Measurements from ENCODE around the gene SH3RF2.

The SH3RF2 gene

DNA sequence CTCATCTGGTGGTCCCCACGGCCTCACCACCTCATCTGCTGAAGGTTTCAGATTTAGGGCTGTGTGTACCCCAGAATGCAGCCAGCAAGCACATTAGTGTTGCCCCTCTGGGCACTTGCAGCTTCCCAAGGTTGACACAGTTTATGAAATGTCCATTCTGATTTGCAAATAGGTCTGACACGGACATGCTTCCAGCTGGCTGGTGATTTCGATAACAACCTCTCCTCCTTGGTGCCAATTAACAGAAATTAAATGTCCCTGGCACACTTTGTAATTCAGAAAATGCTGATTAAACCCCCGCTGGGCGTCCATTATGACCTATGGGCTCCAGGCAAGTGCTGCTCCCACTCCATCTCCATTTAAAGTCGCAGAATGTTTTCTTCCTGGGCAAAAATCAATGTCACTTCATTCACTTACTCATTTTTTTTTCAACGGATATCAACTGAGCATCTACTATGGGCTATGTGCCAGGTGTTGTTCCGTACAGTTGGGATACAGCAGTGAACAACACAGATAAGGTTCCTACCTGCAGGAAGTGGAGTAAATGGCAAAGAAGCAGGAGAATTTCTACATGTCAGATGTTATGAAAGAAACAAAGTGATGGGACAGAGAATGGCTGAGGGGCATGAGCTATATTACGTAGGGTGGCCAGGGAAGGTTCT lies 137.0 kb downstream of the SH3RF2 start:
- no peak for ATAC-seq

GRCh38 chr5:146076028-146076427 lies 139.7 kb downstream of the SH3RF2 start:
- Mint-ChIP-seq H3K4me1 (peaks cover 21% of the 10 kb centered on the region), H3K9me3 (no peaks in the 10 kb centered on the region), H3K36me3 (no peaks in the 10 kb centered on the region), H3K4me3 (no peak overlapping the region), H3K27ac (no peak overlapping the region)
- DNase-seq (ENCODE audit: low spot score in 2 of 2) (no peak), ATAC-seq (no peak)

More for the DNA sequence above, 137.0 kb downstream of the SH3RF2 start:
- Mint-ChIP-seq H3K9me3 (no peaks in the 10 kb centered on the region), H3K4me3 (no peak overlapping the region), H3K4me1 (peaks cover 2% of the 10 kb centered on the region), H3K36me3 (no peaks in the 10 kb centered on the region), H3K27ac (no peak overlapping the region)
- DNase-seq (ENCODE audit: low spot score in 2 of 2), result no peak

- ATAC-seq (no peak), DNase-seq (ENCODE audit: low spot score in 2 of 2) (no peak)
- H3K4me3 Mint-ChIP-seq, result no peak overlapping the region
- H3K36me3 Mint-ChIP-seq, result no peaks in the 10 kb centered on the region
- H3K27ac Mint-ChIP-seq, result no peak overlapping the region
- peaks cover 21% of the 10 kb centered on the region for H3K4me1 Mint-ChIP-seq
- H3K9me3 Mint-ChIP-seq, result no peaks in the 10 kb centered on the region
Observed at GRCh38 chr5:146076455-146076854, 140.1 kb downstream of the SH3RF2 start.

DNA sequence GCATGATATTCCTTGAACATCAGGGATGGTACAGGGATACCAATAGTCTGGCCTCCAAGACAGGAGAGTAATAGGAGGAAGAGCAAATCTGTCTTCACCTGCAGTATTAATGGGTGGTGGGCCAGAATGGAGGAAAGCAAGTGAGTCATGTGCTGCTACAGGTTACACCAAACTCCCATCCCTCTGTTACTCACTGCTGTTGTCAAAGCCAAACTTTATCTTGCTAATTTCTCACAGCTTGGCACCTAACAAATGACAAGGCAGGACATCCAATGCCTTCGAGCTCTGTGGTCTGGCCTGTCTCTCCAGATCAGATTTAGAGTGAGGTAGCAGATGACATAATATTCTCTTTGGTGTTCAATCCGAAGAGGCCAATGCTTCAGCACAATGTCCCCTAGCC lies 142.2 kb downstream of the SH3RF2 start:
- ATAC-seq (peak; percentile 19), DNase-seq (ENCODE audit: low spot score in 2 of 2) (no peak)
- H3K9me3 Mint-ChIP-seq, result no peaks in the 10 kb centered on the region
- peaks cover 21% of the 10 kb centered on the region for H3K4me1 Mint-ChIP-seq
- H3K27ac Mint-ChIP-seq, result no peak overlapping the region
- H3K36me3 Mint-ChIP-seq, result no peaks in the 10 kb centered on the region
- no peak overlapping the region for H3K4me3 Mint-ChIP-seq

DNA sequence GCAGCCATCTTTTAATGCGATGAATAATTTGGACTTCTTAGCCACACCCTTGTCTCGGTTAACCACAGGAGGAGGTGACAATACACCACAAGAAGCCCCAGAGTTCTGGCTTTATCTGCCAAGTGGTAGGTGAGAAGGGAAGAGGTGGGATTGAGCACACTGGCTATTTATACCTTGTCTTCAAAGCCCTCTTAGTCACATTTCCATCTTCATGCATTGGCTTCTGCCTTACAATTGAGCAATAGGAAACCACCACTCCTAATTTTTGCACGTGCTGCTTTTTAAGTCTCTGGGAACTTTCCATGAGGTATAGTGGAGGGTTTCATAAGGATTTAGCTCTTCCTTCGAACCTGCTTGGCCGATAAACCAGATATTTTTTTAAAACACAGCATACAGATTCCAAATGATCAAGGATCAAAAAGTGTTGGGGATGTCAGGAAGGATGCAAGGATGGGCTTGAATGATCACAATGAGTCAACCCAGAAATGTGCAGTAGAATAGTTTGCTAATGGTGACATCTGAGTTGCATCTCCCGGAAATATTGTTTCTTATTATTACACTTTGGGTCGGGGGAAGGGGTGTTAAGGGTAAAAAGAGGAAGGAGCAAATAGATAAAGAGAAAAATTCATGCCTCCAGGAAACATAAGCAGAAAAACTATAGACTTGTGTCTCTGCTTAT lies 143.5 kb downstream of the SH3RF2 start:
- Mint-ChIP-seq H3K4me1 (peaks cover 21% of the 10 kb centered on the region), H3K4me3 (no peak overlapping the region), H3K9me3 (no peaks in the 10 kb centered on the region), H3K36me3 (no peaks in the 10 kb centered on the region), H3K27ac (no peak overlapping the region)
- DNase-seq (ENCODE audit: low spot score in 2 of 2) (no peak), ATAC-seq (peak; percentile 66)

DNA sequence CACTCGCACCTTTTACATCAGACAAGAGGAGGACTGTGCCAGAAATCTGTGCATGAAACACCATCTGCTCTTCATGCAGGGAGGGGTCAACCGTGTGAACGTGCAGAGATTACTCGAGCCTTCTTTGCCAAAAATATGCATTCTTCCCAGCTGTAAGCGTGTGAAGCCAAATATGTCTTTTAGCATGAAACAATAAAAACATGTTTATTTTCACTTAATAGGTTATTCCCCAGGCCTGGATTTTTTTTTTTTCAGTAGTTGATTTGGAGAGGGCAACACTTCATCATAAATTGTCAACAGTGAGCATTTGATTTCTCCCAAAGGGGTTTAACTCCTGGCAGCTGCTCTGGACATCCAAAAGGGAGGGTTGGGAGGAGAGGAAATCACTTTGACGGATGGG lies 145.2 kb downstream of the SH3RF2 start:
- no peak for ATAC-seq
- Mint-ChIP-seq H3K4me1 (peaks cover 21% of the 10 kb centered on the region), H3K4me3 (no peak overlapping the region), H3K9me3 (no peaks in the 10 kb centered on the region), H3K36me3 (no peaks in the 10 kb centered on the region), H3K27ac (no peak overlapping the region)
- DNase-seq (ENCODE audit: low spot score in 2 of 2), result no peak

DNA sequence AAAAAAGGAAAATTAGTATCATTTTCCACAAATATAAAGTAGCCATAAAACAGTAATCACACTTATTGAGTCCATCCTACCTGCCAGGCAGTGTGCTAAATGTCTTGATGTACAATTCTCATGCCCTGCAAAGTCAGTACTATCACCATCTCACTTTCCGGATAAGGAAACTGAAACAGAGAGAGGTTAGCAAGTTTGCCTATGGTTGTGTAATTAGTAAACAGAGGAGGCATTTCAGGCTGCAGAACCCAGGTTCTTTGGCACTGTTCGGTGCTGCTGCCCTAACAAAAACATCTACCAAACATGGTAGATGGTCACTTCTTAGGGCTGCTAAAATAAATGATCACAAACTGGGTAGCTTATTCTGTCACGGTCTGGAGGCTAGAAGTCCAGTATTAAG lies 146.4 kb downstream of the SH3RF2 start:
- Mint-ChIP-seq H3K9me3 (no peaks in the 10 kb centered on the region), H3K4me3 (no peak overlapping the region), H3K36me3 (no peaks in the 10 kb centered on the region), H3K4me1 (peaks cover 21% of the 10 kb centered on the region), H3K27ac (no peak overlapping the region)
- ATAC-seq (peak; percentile 63), DNase-seq (ENCODE audit: low spot score in 2 of 2) (no peak)

GRCh38 chr5:146084376-146084775 lies 148.0 kb downstream of the SH3RF2 start:
- no peak overlapping the region for H3K4me3 Mint-ChIP-seq
- no peak overlapping the region for H3K27ac Mint-ChIP-seq
- no peaks in the 10 kb centered on the region for H3K36me3 Mint-ChIP-seq
- no peaks in the 10 kb centered on the region for H3K9me3 Mint-ChIP-seq
- ATAC-seq, result no peak
- peaks cover 9% of the 10 kb centered on the region for H3K4me1 Mint-ChIP-seq
- DNase-seq (ENCODE audit: low spot score in 2 of 2), result no peak

- Mint-ChIP-seq H3K9me3 (no peaks in the 10 kb centered on the region), H3K27ac (no peak overlapping the region), H3K4me1 (no peaks in the 10 kb centered on the region), H3K36me3 (no peaks in the 10 kb centered on the region), H3K4me3 (no peak overlapping the region)
- DNase-seq (ENCODE audit: low spot score in 2 of 2), result no peak
- no peak for ATAC-seq
Observed at GRCh38 chr5:146088098-146088497, 151.7 kb downstream of the SH3RF2 start.

- Mint-ChIP-seq H3K4me3 (no peak overlapping the region), H3K4me1 (no peaks in the 10 kb centered on the region), H3K36me3 (no peaks in the 10 kb centered on the region), H3K27ac (no peak overlapping the region), H3K9me3 (no peaks in the 10 kb centered on the region)
- ATAC-seq (no peak), DNase-seq (ENCODE audit: low spot score in 2 of 2) (no peak)
Observed at GRCh38 chr5:146089287-146089686, 152.9 kb downstream of the SH3RF2 start.

DNA sequence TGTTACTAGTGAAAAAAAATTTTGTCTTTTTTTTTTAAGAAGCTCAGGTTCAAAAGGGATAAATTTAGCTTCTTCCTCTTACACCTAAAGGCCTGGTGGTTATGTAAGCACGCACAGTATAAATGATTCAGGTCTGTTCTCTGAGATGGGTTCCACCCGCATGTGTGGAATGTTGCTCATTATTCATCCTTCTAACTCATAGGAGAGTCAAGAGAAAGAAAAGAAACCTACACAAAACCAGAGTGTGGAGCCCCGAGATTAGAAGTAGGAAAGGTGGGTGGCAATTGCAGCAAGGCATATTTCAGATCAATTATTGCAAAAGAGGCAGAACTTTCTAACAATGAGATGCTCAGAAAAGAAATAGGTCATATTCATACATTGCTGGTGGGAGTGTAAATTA lies 155.5 kb downstream of the SH3RF2 start:
- no peaks in the 10 kb centered on the region for H3K4me1 Mint-ChIP-seq
- no peaks in the 10 kb centered on the region for H3K36me3 Mint-ChIP-seq
- DNase-seq (ENCODE audit: low spot score in 2 of 2) (no peak), ATAC-seq (no peak)
- no peak overlapping the region for H3K27ac Mint-ChIP-seq
- no peaks in the 10 kb centered on the region for H3K9me3 Mint-ChIP-seq
- no peak overlapping the region for H3K4me3 Mint-ChIP-seq

- H3K36me3 Mint-ChIP-seq, result no peaks in the 10 kb centered on the region
- H3K9me3 Mint-ChIP-seq, result no peaks in the 10 kb centered on the region
- DNase-seq (ENCODE audit: low spot score in 2 of 2) (no peak), ATAC-seq (no peak)
- H3K4me3 Mint-ChIP-seq, result no peak overlapping the region
- H3K4me1 Mint-ChIP-seq, result no peaks in the 10 kb centered on the region
- no peak overlapping the region for H3K27ac Mint-ChIP-seq
Observed at GRCh38 chr5:146098047-146098446, 161.7 kb downstream of the SH3RF2 start.

DNA sequence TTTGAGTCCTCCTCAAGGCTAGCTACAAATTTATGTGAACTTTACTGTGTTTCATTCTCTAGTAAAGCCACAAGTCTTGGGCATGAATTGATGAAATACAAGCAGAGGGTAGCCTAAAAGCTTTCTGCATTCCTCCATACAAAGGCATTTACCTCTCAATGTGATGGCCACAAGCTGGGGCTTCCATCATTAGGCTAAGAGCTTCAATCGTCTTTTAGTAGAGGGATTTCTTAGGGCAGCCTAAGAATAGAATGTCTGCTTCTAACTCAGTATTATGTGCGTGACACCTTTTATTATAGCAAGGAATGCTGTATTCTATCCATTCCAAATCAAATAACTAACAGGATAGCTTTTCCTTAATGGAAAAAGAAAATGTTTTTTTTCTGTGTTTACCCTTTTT lies 165.3 kb downstream of the SH3RF2 start:
- Mint-ChIP-seq H3K27ac (no peak overlapping the region), H3K4me3 (no peak overlapping the region), H3K4me1 (no peaks in the 10 kb centered on the region), H3K9me3 (no peaks in the 10 kb centered on the region), H3K36me3 (no peaks in the 10 kb centered on the region)
- ATAC-seq, result no peak
- no peak for DNase-seq (ENCODE audit: low spot score in 2 of 2)

DNA sequence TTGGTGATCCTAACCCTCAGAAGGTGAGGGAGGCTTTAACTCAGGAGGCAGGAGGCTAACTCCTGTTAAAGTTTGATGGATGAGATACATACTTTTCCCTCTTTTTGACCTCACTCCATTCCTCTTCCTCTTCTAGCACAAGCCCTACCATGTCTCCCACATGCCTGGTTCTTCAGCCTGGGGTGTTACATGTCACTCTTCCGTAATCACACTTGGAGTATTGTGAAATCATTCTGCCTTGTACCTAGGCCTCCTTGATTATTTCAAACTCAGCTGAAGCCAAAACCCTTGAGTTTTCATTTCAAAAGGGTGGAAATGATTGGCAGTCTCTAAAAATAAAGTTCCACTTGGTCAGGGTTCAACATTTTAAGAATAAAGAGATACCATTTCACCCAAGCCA lies 167.2 kb downstream of the SH3RF2 start:
- Mint-ChIP-seq H3K4me3 (no peak overlapping the region), H3K4me1 (no peaks in the 10 kb centered on the region), H3K27ac (no peak overlapping the region), H3K9me3 (no peaks in the 10 kb centered on the region), H3K36me3 (no peaks in the 10 kb centered on the region)
- ATAC-seq (no peak), DNase-seq (ENCODE audit: low spot score in 2 of 2) (no peak)

- H3K4me1 Mint-ChIP-seq, result no peaks in the 10 kb centered on the region
- no peaks in the 10 kb centered on the region for H3K9me3 Mint-ChIP-seq
- no peak for DNase-seq (ENCODE audit: low spot score in 2 of 2)
- H3K36me3 Mint-ChIP-seq, result no peaks in the 10 kb centered on the region
- no peak within 1 kb of the TSS for H3K4me3 Mint-ChIP-seq
- H3K27ac Mint-ChIP-seq, result no peak within 1 kb of the TSS
- no peak for ATAC-seq
Observed at GRCh38 chr5:146105477-146105876, 169.1 kb downstream of the SH3RF2 start, which contains the start of gene PLAC8L1. PLAC8L1 (minus strand) TSS chr5:146105577; CDS start chr5:146104311, 1,266 bp downstream.

DNA sequence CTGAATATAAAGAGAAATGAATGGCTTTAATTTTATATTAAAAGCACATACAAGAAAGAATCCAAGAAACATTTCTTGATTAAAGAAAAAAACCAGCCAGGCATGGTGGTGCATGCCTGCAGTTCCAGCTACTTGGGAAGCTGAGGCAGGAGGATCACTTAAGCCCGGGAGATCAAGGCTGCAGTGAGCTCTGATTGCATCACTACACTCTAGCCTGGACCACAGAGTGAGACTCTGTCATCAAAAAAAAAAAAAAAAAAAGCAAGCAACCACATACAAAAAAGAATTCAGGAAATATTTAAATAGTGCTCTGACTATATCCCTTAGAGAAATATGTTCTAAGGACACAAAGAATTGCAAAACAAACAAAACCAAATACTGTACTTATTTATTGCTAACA lies 171.5 kb downstream of the SH3RF2 start:
- peaks cover 16% of the 10 kb centered on the region for H3K36me3 Mint-ChIP-seq
- H3K27ac Mint-ChIP-seq, result no peak overlapping the region
- no peak overlapping the region for H3K4me3 Mint-ChIP-seq
- DNase-seq (ENCODE audit: low spot score in 2 of 2), result no peak
- no peak for ATAC-seq
- no peaks in the 10 kb centered on the region for H3K4me1 Mint-ChIP-seq
- H3K9me3 Mint-ChIP-seq, result no peaks in the 10 kb centered on the region

Data from stimulated activated effector memory CD8-positive, alpha-beta T cell treated with anti-CD3 and anti-CD28 coated beads, Interleukin-12 subunit alpha, Interleukin-12 subunit beta, amount 100 ng/mL, for 72 hours (primary cell).